NT2/D1 (cell line): ENCODE data around the gene SHISA5.

Experiments
- YY1 ChIP-seq: IDR thresholded peaks from 2 replicates; pipeline ENCODE4 v1.6.1; 2011; ENCODE audit not compliant: insufficient read length, insufficient read depth
- ZNF274 ChIP-seq: IDR thresholded peaks from 2 replicates; pipeline ENCODE4 v1.6.1; 2011; ENCODE audit warnings: mild to moderate bottlenecking, low read depth, low read length

- TF ChIP-seq ZNF274, result no peak
- no peak for TF ChIP-seq YY1
These were observed 36.9 kb downstream of the SHISA5 start for GRCh38 chr3:48467110-48467454.
